GM12874 (cell line): ENCODE measurements around the gene RAD51AP1.

Experiments used
- TF ChIP-seq, protein P1 (sequence below): IDR thresholded peaks from 2 replicates; pipeline ENCODE4 v1.5.1; 2011; ENCODE audit warnings: low read depth, mild to moderate bottlenecking, control low read depth, low read length, moderate library complexity; ENCODE audit not compliant: insufficient read depth

Gene RAD51AP1, protein sequence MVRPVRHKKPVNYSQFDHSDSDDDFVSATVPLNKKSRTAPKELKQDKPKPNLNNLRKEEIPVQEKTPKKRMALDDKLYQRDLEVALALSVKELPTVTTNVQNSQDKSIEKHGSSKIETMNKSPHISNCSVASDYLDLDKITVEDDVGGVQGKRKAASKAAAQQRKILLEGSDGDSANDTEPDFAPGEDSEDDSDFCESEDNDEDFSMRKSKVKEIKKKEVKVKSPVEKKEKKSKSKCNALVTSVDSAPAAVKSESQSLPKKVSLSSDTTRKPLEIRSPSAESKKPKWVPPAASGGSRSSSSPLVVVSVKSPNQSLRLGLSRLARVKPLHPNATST

DNA sequence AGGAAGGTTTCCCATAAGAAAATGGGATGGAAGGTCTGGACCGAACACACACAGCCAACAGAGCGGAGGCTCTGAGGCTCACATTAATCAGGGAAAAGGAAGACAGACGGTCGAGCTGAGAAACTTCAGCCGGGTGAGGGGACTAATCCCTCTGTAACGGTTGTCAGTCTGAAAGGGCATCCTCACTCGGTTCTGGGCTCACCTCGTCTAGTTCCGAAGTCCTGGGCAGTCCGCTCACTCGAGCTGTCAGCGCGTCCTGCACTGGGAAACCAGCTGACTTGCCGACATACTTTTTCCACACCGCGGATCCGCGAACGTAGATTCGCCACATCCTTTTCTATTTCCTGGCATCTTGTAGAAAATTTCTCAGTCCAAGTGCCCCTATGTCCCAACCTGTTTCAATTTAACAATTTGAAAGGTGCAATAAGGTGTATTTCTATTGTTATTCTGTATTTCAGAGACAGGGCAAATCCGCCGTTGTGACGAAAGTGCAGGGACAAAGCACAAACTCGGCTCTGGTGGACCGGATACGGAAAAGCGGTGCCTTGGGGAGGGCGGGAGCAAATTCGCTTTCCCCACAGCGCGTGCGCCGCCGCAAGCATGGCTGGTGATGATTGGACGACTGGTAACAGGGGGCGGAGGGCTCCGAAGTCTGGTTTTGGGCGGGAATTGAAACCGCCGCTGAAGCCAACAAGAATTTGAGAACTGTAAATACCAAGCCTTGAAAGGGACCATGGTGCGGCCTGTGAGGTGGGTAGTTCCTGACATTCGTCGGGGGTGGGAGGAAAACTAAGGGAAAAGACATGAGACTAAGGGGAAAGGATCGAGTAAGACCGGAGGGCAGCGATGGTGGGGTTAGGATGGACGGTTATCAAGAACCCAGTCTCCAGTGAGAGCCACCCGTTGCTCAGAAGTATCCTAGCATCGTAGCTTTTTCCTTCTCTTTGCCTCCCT lies at the start of gene RAD51AP1:
TSS of gene RAD51AP1 (plus strand) at position 684 of the 954 bp plus-strand sequence. CDS start at position 734, 50 bp downstream.
- TF ChIP-seq, protein P1, sequence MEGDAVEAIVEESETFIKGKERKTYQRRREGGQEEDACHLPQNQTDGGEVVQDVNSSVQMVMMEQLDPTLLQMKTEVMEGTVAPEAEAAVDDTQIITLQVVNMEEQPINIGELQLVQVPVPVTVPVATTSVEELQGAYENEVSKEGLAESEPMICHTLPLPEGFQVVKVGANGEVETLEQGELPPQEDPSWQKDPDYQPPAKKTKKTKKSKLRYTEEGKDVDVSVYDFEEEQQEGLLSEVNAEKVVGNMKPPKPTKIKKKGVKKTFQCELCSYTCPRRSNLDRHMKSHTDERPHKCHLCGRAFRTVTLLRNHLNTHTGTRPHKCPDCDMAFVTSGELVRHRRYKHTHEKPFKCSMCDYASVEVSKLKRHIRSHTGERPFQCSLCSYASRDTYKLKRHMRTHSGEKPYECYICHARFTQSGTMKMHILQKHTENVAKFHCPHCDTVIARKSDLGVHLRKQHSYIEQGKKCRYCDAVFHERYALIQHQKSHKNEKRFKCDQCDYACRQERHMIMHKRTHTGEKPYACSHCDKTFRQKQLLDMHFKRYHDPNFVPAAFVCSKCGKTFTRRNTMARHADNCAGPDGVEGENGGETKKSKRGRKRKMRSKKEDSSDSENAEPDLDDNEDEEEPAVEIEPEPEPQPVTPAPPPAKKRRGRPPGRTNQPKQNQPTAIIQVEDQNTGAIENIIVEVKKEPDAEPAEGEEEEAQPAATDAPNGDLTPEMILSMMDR: no peak

DNA sequence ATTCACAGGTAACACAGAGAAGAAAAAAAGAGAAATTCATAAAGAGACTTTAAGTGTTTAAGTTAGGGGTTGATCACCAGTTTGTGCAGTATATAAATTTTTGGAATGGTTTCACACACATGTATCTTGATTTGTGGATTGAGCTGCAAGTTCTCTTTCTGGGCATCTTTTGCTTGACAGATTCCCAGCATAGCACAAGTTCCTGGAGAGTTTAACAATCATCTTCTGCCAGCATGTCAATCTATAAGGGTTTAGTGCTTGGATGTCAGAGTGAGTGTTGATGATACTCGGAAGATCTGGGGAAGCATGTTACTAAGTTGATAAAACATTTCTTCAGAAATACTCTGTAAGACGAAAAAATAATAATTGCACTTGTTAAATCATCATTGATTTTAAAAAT lies 49.1 kb upstream of the RAD51AP1 start:
- TF ChIP-seq, protein P1: no peak

DNA sequence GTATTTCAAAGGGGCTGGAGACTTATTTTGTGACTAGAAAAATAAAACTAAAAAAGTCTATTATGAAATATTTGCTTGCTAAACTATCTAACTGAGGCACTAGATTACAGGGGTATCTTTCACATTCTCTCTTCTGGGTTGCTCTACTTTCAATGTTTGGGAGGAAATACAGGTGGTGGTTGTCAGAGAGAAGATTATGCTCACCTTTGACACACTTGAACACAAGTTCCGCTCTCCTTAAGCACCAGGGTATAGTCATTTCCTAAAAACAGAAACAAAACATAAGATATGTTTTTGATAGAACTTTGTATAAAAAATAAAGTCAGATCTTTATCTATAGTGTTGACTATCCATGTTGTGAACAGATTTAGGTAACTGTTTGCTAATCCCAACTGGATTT lies 47.7 kb upstream of the RAD51AP1 start:
- TF ChIP-seq, protein P1: no peak

DNA sequence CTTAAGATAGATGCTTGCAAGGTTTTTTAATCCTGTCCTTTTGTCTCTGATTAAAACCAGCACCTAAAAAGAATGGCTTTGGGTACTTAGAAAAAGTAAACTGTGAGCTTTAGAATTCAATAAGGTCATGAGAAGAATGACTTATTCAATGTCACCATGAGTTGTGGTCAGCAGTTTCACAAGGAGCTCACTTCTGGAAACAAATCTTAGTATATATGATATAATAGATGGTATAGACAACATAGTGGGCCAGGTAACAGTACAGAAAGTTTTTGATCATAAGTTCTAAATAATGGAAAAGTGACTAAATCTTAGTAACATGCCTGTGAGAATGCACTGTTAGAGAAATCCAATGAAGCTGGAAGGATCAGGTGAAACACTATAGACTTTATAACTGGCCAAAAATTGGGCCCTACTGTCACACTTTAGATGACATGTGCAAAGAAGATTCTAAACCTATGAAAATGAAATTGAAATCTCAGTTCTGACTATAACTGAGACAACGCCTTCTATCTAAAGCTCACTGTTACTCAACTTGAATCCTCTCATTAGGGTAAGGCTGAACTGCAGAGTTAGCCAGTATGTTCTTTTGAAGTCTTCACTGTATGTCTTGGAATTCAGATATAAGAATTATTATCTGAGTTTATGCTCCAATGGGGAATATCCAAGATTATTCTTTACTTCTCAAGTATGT lies 42.4 kb upstream of the RAD51AP1 start:
- TF ChIP-seq, protein P1: no peak

DNA sequence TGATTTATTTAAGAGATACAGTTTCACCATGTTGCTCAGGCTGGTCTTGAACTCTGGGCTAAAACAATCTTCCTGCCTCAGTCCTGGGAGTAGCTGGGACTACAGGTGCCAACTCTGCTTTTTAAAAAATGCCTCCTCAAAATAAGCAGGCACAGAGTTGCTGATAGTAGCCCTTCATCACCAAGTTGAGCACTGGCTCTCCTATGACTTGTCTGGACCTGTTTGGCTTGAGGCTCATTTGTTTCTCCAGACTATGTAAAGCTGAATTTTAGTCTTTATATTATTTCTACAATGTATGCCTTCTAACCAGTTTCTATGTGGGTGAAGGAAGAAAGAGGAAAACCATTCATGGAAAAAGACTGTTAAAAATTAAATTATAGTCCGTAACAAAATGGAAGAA lies 39.5 kb upstream of the RAD51AP1 start:
- TF ChIP-seq, protein P1: no peak

DNA sequence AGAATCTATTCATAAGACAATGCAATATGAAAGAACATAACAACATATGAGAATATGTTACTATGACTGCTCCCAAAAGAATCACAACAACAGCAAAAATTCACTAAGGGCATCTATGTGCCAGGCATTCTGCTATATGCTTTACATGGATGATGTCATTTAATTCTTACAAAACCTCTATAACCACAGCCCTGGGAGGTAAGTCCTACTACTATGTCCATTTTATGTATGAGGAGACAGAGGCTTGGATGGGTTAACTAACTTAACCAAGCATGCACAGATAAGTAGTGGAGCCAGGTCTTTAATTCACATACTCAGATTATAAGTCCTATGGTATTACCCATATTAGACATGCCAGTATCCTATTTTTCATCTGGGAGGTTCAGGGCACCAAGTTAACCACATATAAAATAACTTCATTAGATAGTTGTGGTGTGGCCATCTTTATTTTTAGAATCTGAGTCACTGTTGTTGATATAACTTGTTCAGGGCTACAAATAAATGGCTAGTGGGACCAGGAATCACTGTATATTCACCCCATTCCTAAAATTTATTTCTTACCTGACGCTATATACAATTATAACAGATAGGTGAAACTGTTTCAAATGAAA lies 33.2 kb upstream of the RAD51AP1 start:
- TF ChIP-seq, protein P1: no peak
